GM10266 (cell line): ENCODE measurements around the gene SEMA4G.

Source experiments
- DNase-seq: peaks from one replicate; pipeline ENCODE4 v3.0.0; 2012; ENCODE audit errors: extremely low spot score
- TF ChIP-seq, protein P1 (sequence below): IDR thresholded peaks from 2 replicates; pipeline ENCODE4 v1.5.1; 2012; ENCODE audit warnings: mild to moderate bottlenecking, low read depth; ENCODE audit not compliant: control insufficient read depth, insufficient read depth; ENCODE audit errors: missing control alignments

Gene SEMA4G

DNA sequence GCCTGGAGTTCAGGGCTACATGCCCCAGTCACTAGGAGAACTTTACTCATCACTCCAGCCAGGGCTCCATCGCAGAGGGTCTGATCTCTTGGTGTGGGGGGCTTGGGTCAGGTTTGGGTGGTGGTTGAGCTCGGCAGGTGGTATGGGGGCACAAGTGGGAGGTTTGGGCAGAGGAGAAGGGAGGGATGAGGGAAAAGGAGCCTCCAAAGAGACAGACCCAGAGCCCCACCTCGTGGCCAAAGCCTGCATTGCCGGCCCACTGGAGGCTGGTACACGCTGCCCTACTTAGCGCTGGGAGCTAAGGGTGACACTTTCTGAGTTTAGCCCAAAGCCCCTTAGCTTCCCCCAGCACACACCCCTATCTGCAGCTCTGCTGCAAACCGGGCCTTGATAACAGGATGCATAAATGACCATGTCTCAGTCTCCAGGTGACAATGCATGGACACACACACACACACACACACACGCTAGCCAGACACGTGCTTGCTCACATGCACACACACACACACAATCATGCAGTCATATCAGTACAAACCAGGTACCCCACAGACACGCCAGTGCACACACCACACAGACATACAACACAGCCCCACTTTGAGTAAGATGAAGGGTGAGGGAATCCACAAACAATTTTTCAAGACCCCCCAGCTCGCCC lies 45.1 kb downstream of the SEMA4G start:
- TF ChIP-seq, protein P1, sequence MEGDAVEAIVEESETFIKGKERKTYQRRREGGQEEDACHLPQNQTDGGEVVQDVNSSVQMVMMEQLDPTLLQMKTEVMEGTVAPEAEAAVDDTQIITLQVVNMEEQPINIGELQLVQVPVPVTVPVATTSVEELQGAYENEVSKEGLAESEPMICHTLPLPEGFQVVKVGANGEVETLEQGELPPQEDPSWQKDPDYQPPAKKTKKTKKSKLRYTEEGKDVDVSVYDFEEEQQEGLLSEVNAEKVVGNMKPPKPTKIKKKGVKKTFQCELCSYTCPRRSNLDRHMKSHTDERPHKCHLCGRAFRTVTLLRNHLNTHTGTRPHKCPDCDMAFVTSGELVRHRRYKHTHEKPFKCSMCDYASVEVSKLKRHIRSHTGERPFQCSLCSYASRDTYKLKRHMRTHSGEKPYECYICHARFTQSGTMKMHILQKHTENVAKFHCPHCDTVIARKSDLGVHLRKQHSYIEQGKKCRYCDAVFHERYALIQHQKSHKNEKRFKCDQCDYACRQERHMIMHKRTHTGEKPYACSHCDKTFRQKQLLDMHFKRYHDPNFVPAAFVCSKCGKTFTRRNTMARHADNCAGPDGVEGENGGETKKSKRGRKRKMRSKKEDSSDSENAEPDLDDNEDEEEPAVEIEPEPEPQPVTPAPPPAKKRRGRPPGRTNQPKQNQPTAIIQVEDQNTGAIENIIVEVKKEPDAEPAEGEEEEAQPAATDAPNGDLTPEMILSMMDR = peak; percentile 91
- DNase-seq = peak; percentile 89

DNA sequence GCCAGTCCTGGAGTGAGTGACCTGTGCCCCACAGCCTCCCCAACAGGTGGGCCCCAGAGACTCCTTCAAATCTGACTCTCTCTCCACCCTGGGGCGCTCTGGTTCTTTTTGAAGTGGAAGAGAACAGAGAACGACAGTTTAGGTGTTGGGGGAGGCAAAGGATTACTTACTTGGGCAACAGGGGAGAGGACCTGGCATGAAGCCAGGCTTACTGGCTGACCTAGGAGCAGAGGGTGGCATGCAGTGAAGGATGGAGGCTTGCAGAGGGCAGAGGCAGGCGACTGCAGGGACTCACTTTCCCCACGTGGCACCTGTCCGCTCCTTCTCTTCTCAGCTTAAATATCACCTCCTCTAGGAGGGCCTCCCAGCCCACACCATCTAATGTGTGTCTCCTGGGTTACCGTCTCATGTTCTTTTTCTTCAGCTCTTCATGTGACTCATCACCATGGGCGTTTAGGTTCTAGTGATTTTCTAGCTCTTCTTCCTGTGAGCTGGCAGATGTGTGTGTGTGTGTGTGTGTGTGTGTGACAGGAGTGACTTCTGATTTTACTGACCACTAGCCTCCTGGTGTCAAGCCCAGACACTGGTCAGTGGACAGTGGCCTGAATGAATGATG lies 45.8 kb downstream of the SEMA4G start:
- TF ChIP-seq, protein P1 = no peak
- DNase-seq = no peak

- TF ChIP-seq, protein P1 = no peak
- DNase-seq = no peak
Measured at GRCh38 chr10:101015582-101015973, 46.3 kb downstream of the SEMA4G start.

- DNase-seq = no peak
- TF ChIP-seq, protein P1 = no peak
Measured at GRCh38 chr10:101016814-101017213, 47.5 kb downstream of the SEMA4G start.

DNA sequence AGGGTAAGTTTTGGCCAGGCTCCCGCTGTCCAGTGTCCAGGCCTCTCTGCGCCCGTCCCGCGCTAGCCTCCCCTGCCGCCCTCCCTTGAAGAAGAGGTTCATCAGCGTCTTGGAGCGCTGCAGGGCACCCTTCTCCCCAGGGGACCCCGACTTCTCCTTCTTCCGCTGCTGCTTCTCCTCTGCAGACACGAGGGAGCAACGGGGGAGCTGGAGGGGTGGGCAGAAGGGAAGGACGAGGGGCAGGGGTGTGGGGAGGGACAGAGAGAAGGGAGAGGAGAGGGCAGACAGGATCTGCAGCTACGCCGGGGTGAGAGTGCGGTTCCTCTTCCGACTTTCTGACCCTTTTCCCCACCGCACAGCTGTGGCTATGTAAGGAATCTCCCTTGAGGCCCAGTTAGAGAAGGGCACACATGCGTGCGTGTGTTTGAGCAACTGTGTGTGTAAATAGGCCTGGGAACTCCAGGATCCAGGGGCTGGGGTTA lies 48.9 kb downstream of the SEMA4G start:
- no peak for DNase-seq

GRCh38 chr10:101018600-101019439 lies 49.5 kb downstream of the SEMA4G start:
- TF ChIP-seq, protein P1 = peak; percentile 85
- DNase-seq = peak; percentile 84

More for the DNA sequence above, 48.9 kb downstream of the SEMA4G start:
- TF ChIP-seq, protein P1 = no peak
